D721Med (cell line): ENCODE results near the gene EPHA1.
A peak's percentile ranks its signal among the peaks of the same experiment; 100 is the strongest.

Experiments used
- DNase-seq: peaks from one replicate; pipeline ENCODE4 v3.0.0; 2011; ENCODE audit warnings: low spot score; ENCODE audit not compliant: insufficient read length
- FAIRE-seq: peaks from 2 replicates; lab custom pipeline; 2011; peaks lifted over from hg19 to GRCh38; lab: Jason Lieb, UNC
- TF ChIP-seq, protein P1 (sequence below): IDR thresholded peaks from 2 replicates; pipeline ENCODE4 v1.5.1; 2012; ENCODE audit warnings: mild to moderate bottlenecking, control low read depth; ENCODE audit not compliant: insufficient read depth; ENCODE audit errors: missing control alignments

Gene EPHA1

DNA sequence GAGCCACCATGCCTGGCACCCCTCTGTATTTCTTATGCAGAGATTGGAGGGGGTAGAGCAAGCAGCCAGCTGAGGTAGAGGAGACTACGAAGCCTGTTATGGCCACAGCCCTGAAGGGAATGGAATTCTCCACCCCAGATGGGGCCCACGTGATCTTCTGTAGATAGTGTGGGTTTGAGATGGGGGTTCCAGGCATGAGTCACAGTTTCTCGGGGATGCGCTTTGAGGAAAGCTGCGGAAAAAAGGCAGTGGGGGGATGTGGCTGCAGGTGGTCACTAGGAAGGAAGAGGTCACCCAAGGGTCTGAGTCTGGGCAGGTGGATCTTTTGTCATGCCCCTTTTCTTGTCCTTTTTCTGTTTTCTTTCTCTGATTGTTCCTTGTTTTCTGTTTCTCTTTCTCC lies 57.6 kb downstream of the EPHA1 start:
- DNase-seq (no peak), FAIRE-seq (no peak)
- TF ChIP-seq, protein P1, sequence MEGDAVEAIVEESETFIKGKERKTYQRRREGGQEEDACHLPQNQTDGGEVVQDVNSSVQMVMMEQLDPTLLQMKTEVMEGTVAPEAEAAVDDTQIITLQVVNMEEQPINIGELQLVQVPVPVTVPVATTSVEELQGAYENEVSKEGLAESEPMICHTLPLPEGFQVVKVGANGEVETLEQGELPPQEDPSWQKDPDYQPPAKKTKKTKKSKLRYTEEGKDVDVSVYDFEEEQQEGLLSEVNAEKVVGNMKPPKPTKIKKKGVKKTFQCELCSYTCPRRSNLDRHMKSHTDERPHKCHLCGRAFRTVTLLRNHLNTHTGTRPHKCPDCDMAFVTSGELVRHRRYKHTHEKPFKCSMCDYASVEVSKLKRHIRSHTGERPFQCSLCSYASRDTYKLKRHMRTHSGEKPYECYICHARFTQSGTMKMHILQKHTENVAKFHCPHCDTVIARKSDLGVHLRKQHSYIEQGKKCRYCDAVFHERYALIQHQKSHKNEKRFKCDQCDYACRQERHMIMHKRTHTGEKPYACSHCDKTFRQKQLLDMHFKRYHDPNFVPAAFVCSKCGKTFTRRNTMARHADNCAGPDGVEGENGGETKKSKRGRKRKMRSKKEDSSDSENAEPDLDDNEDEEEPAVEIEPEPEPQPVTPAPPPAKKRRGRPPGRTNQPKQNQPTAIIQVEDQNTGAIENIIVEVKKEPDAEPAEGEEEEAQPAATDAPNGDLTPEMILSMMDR: no peak

DNA sequence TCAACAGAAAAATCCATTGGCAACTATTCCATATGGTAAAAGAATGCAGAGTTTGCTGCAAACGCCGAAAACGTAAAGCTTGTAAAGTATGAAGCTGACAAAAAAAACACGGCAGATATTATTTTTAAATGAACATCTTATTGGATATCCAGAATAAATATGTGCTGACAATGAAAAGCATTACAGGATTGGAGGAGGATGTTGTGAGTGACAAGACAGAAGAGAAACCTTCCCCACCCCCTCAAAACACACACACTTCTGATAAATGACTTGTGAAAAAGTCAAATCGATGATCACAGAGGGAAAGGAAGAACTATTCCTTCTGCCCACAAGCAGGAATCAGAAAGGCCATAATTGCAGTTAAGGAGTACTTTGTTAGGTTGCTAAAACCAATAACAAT lies 60.7 kb downstream of the EPHA1 start:
- TF ChIP-seq, protein P1: no peak
- FAIRE-seq (no peak), DNase-seq (no peak)

GRCh38 chr7:143346018-143346417 lies 62.6 kb downstream of the EPHA1 start:
- TF ChIP-seq, protein P1: no peak
- no peak for DNase-seq
- FAIRE-seq: no peak

DNA sequence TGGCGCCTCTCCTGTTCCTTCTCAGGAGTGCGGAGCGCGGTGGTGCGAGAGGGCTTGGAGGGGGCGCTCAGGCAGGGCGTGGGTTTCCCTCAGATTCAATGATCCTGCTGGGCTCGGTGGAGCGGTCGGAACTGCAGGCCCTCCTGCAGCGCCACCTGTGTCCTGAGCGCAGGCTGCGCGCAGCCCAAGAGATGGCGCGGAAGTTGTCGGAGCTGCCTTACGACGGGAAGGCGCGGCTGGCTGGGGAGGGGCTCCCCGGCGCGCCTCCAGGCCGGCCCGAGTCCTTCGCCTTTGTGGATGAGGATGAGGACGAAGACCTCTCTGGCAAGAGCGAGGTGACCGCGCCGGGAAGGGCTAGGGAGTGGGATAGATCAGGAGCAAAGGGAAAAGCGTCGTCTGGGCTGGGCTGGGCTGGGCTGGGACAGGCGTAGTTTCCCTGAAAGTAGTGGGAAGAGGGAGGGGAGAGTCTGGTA lies 63.2 kb downstream of the EPHA1 start:
- FAIRE-seq (no peak), DNase-seq (no peak)
- TF ChIP-seq, protein P1: peak; percentile 35

DNA sequence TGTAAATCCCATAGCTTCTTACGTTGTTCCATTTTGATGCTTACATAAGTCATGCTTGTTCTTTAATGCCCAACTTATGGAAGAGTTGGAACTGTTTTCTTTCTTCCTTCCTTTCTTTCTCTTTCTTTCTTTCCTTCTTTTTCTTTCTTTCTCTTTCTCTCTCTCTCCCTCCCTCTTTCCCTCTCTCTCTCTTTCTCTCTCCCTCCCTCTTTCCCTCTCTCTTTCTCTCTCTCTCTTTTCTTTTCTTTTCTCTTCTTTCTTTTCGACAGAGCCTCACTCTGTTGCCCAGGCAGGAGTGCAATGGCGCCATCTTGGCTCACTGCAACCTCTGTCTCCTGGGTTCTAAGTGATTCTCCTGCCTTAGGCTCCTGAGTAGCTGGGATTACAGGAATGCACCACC lies 65.1 kb downstream of the EPHA1 start:
- DNase-seq: no peak
- TF ChIP-seq, protein P1: no peak
- FAIRE-seq: no peak

GRCh38 chr7:143341842-143342241 lies 66.8 kb downstream of the EPHA1 start:
- TF ChIP-seq, protein P1: no peak
- DNase-seq: no peak
- no peak for FAIRE-seq
